HG03565 (cell line): ENCODE results near the gene SLU7.

Source experiments
- ATAC-seq: cut with Tn5 transposase; IDR thresholded peaks from one replicate; pipeline ENCODE4 v1.9.1; 2021; ENCODE audit warnings: mild to moderate bottlenecking, moderate library complexity; ENCODE audit not compliant: unreplicated experiment

SLU7 gene

GRCh38 chr5:160420331-160420610, 1.4 kb upstream of the SLU7 start:
- no peak for ATAC-seq

- ATAC-seq = no peak
Observed at GRCh38 chr5:160419458-160420330, 813 bp upstream of the SLU7 start.

GRCh38 chr5:160399402-160400353, 19.2 kb downstream of the SLU7 start, which contains the start of gene FAM200C:
Gene FAM200C (minus strand): TSS chr5:160400054. CDS start chr5:160395490, 4,564 bp downstream.
- ATAC-seq = peak; percentile 64

- no peak for ATAC-seq
Observed at GRCh38 chr5:160398806-160399205, 20.1 kb downstream of the SLU7 start.

- ATAC-seq = no peak
Observed at GRCh38 chr5:160397492-160397891, 21.4 kb downstream of the SLU7 start.

GRCh38 chr5:160395111-160395510, 23.8 kb downstream of the SLU7 start:
- no peak for ATAC-seq

GRCh38 chr5:160390787-160391696, 27.8 kb downstream of the SLU7 start:
- ATAC-seq = no peak

- ATAC-seq = no peak
Observed at GRCh38 chr5:160387445-160387844, 31.4 kb downstream of the SLU7 start.

GRCh38 chr5:160385496-160385895, 33.4 kb downstream of the SLU7 start:
- ATAC-seq = no peak

- no peak for ATAC-seq
Observed at GRCh38 chr5:160384681-160385080, 34.2 kb downstream of the SLU7 start.

- no peak for ATAC-seq
Observed at GRCh38 chr5:160382346-160382745, 36.5 kb downstream of the SLU7 start.

- no peak for ATAC-seq
Observed at GRCh38 chr5:160380041-160380440, 38.8 kb downstream of the SLU7 start.

GRCh38 chr5:160379511-160379910, 39.4 kb downstream of the SLU7 start:
- ATAC-seq = no peak

- no peak for ATAC-seq
Observed at GRCh38 chr5:160378330-160378729, 40.6 kb downstream of the SLU7 start.

- no peak for ATAC-seq
Observed at GRCh38 chr5:160377651-160378050, 41.2 kb downstream of the SLU7 start.

GRCh38 chr5:160376416-160376815, 42.5 kb downstream of the SLU7 start:
- no peak for ATAC-seq

- ATAC-seq = no peak
Observed at GRCh38 chr5:160375701-160376100, 43.2 kb downstream of the SLU7 start.

- no peak for ATAC-seq
Observed at GRCh38 chr5:160375166-160375565, 43.7 kb downstream of the SLU7 start.

- no peak for ATAC-seq
Observed at GRCh38 chr5:160371294-160371693, 47.6 kb downstream of the SLU7 start.

- ATAC-seq = no peak
Observed at GRCh38 chr5:160370713-160371034, 48.2 kb downstream of the SLU7 start.
